H1 (cell line): ENCODE measurements around the gene GRAMD1B. TPM values are rescaled to one million over a fixed set of nuclear protein-coding genes. Genes with fewer than 3 reads are reported as not detected.

Experiments used
- CTCF ChIA-PET: fragments of 300-600 bp; sonication (Branson Sonifier 250); formaldehyde crosslinking; loops from one replicate; lab custom pipeline; 2021; ENCODE audit not compliant: partially characterized antibody; lab: Charles Lee
- POLR2A ChIA-PET: fragments of 300-600 bp; sonication (Branson Sonifier 250); formaldehyde crosslinking; loops from one replicate; lab custom pipeline; 2021; ENCODE audit warnings: inconsistent platforms; ENCODE audit not compliant: partially characterized antibody; lab: Charles Lee
- DNase-seq, 2 experiments: peaks; one replicate each; pipeline versions ENCODE4 v3.0.0 to v3.0.0-alpha.2; 2010 to 2022; ENCODE audit warnings: low spot score in 2 of 2, low read depth in 1 of 2, mixed read lengths in 1 of 2
- FAIRE-seq: peaks from 2 replicates; lab custom pipeline; 2011; peaks lifted over from hg19 to GRCh38; lab: Jason Lieb, UNC
- H2AFZ ChIP-seq: 2 replicates; pipeline ENCODE4 v1.8.1; 2012; ENCODE audit warnings: low read length, inconsistent platforms
- H2AK5ac ChIP-seq: 2 replicates; pipeline ENCODE4 v1.6.1; 2013; ENCODE audit warnings: low read depth, low read length
- H2BK120ac ChIP-seq: replicated peaks from 2 replicates; pipeline ENCODE3; 2013; ENCODE audit warnings: low read depth, low read length, inconsistent platforms
- H2BK12ac ChIP-seq: 2 replicates; pipeline ENCODE4 v1.6.1; 2013; ENCODE audit warnings: low read depth, low read length
- H2BK15ac ChIP-seq: 2 replicates; pipeline ENCODE4 v1.6.1; 2013; ENCODE audit warnings: low read length
- H2BK20ac ChIP-seq: 2 replicates; pipeline ENCODE4 v1.6.1; 2013; ENCODE audit warnings: low read length
- H2BK5ac ChIP-seq: 2 replicates; pipeline ENCODE4 v1.6.1; 2013; ENCODE audit warnings: low read depth, low read length
- H3K14ac ChIP-seq: 2 replicates; pipeline ENCODE4 v1.6.1; 2013; ENCODE audit warnings: inconsistent platforms; ENCODE audit not compliant: insufficient read length
- H3K18ac ChIP-seq: 2 replicates; pipeline ENCODE4 v1.6.1; 2013; ENCODE audit warnings: low read length; ENCODE audit errors: extremely low read depth
- H3K23ac ChIP-seq: 2 replicates; pipeline ENCODE4 v1.6.1; 2013; ENCODE audit warnings: inconsistent platforms; ENCODE audit not compliant: insufficient read length
- H3K23me2 ChIP-seq: 2 replicates; pipeline ENCODE4 v1.6.1; 2013; ENCODE audit warnings: low read depth, low read length
- H3K27ac ChIP-seq: 2 replicates; pipeline ENCODE4 v1.6.1; 2011; ENCODE audit warnings: low read depth, low read length, inconsistent platforms
- H3K27me3 ChIP-seq, 4 experiments: replicated peaks in 1 of 4; 1 replicate in 1 of 4; 2 replicates in 3 of 4; pipeline versions ENCODE4 v1.6.1 to v1.8.1; 2011 to 2013; ENCODE audit warnings: low read length in 3 of 4, mild to moderate bottlenecking in 3 of 4, inconsistent platforms in 2 of 4, mixed read lengths in 2 of 4, moderate library complexity in 1 of 4; ENCODE audit not compliant: control insufficient read depth in 3 of 4, insufficient read depth in 3 of 4; ENCODE audit errors: extremely low read depth in 1 of 4
- H3K36me3 ChIP-seq, 4 experiments: 2 replicates each; pipeline versions ENCODE4 v1.6.1 to v1.8.1; 2011 to 2013; ENCODE audit warnings: mild to moderate bottlenecking in 4 of 4, low read length in 3 of 4, moderate library complexity in 2 of 4, control low read depth in 1 of 4, inconsistent platforms in 1 of 4; ENCODE audit not compliant: insufficient read depth in 4 of 4, control insufficient read depth in 2 of 4
- H3K4ac ChIP-seq: replicated peaks from 2 replicates; pipeline ENCODE3; 2013; ENCODE audit warnings: low read length, low read depth, mixed read lengths, inconsistent platforms; ENCODE audit not compliant: insufficient read length
- H3K4me1 ChIP-seq, 4 experiments: replicated peaks in 1 of 4; 1 replicate in 1 of 4; 2 replicates in 3 of 4; pipeline versions ENCODE4 v1.6.1 to v1.8.1; 2011 to 2013; ENCODE audit warnings: low read length in 3 of 4, inconsistent platforms in 2 of 4, mixed read lengths in 1 of 4; ENCODE audit not compliant: insufficient read depth in 4 of 4, control insufficient read depth in 3 of 4
- H3K4me2 ChIP-seq, 2 experiments: 2 replicates each; pipeline versions ENCODE4 v1.6.1 to v1.8.1; 2011 to 2013; ENCODE audit warnings: low read depth in 2 of 2, low read length in 2 of 2, control low read depth in 1 of 2, inconsistent platforms in 1 of 2, mild to moderate bottlenecking in 1 of 2; ENCODE audit not compliant: insufficient read depth in 1 of 2
- H3K4me3 ChIP-seq, 4 experiments: fragments of 200-600, 300-600 bp in 1 of 4; sonication (generic), shearing (Covaris generic), sonication (Bioruptor Twin) in 1 of 4; 2 replicates each; pipeline versions ENCODE4 v1.5.1 to v1.8.1; 2011 to 2016; ENCODE audit warnings: low read length in 4 of 4, low read depth in 3 of 4, control low read depth in 2 of 4, inconsistent platforms in 2 of 4, mild to moderate bottlenecking in 2 of 4, mixed read lengths in 1 of 4, moderate library complexity in 1 of 4; ENCODE audit not compliant: insufficient read depth in 2 of 4; ENCODE audit errors: extremely low read depth in 1 of 4
- H3K56ac ChIP-seq: replicated peaks from 2 replicates; pipeline ENCODE3; 2013; ENCODE audit warnings: low read depth, mild to moderate bottlenecking, mixed read lengths, low read length, inconsistent platforms; ENCODE audit not compliant: insufficient read length
- H3K79me1 ChIP-seq: 2 replicates; pipeline ENCODE4 v1.6.1; 2013; ENCODE audit warnings: low read depth, low read length, control low read depth
- H3K79me2 ChIP-seq, 2 experiments: 2 replicates each; pipeline versions ENCODE4 v1.6.1 to v1.8.1; 2012 to 2013; ENCODE audit warnings: low read length in 2 of 2, mild to moderate bottlenecking in 2 of 2, inconsistent platforms in 1 of 2; ENCODE audit not compliant: insufficient read depth in 2 of 2, control insufficient read depth in 1 of 2
- H3K9ac ChIP-seq, 4 experiments: replicated peaks in 1 of 4; 1 replicate in 1 of 4; 2 replicates in 3 of 4; pipeline versions ENCODE4 v1.6.1 to v1.8.1; 2011 to 2013; ENCODE audit warnings: low read depth in 3 of 4, low read length in 3 of 4, control low read depth in 2 of 4, mild to moderate bottlenecking in 2 of 4, moderate library complexity in 2 of 4, inconsistent platforms in 1 of 4; ENCODE audit errors: extremely low read depth in 1 of 4
- H3K9me3 ChIP-seq, 2 experiments: 2 replicates each; pipeline versions ENCODE4 v1.6.1 to v1.8.1; 2012 to 2013; ENCODE audit warnings: mild to moderate bottlenecking in 2 of 2, moderate library complexity in 2 of 2, control low read depth in 1 of 2, inconsistent platforms in 1 of 2, low read depth in 1 of 2, low read length in 1 of 2, mixed read lengths in 1 of 2; ENCODE audit not compliant: insufficient read depth in 2 of 2
- H4K20me1 ChIP-seq, 2 experiments: replicated peaks in 1 of 2; 2 replicates each; pipeline versions ENCODE3 to v1.8.1; 2011 to 2013; ENCODE audit warnings: inconsistent platforms in 2 of 2, low read length in 2 of 2, mild to moderate bottlenecking in 1 of 2; ENCODE audit not compliant: insufficient read depth in 2 of 2, control insufficient read depth in 1 of 2
- H4K5ac ChIP-seq: 2 replicates; pipeline ENCODE4 v1.6.1; 2013; ENCODE audit warnings: low read length, low read depth, mixed read lengths, inconsistent platforms; ENCODE audit not compliant: insufficient read length
- H4K8ac ChIP-seq: 2 replicates; pipeline ENCODE4 v1.8.0; 2013; ENCODE audit warnings: mild to moderate bottlenecking, moderate library complexity, low read length, inconsistent platforms; ENCODE audit not compliant: insufficient read depth; ENCODE audit errors: extremely low read depth
- H4K91ac ChIP-seq: replicated peaks from 2 replicates; pipeline ENCODE3; 2013; ENCODE audit warnings: low read length, mixed read lengths, inconsistent platforms; ENCODE audit not compliant: insufficient read length
- ATF2 ChIP-seq: IDR thresholded peaks from 2 replicates; pipeline ENCODE4 v1.6.1; 2012; ENCODE audit warnings: low read length, inconsistent platforms
- CEBPB ChIP-seq: IDR thresholded peaks from 2 replicates; pipeline ENCODE4 v1.6.1; 2012; ENCODE audit warnings: low read depth, low read length
- CREB1 ChIP-seq: IDR thresholded peaks from 2 replicates; pipeline ENCODE4 v1.6.1; 2012; ENCODE audit warnings: inconsistent platforms
- EGR1 ChIP-seq: IDR thresholded peaks from 2 replicates; pipeline ENCODE4 v1.6.1; 2011; ENCODE audit warnings: low read depth, low read length, borderline replicate concordance
- EZH2 ChIP-seq: fragments of 200-600 bp; sonication (generic); IDR thresholded peaks from 2 replicates; pipeline ENCODE4 v1.7.1; 2012; ENCODE audit warnings: low read depth, mild to moderate bottlenecking, moderate library complexity, low read length, inconsistent platforms; ENCODE audit not compliant: severe bottlenecking
- HDAC6 ChIP-seq: IDR thresholded peaks from one replicate; pipeline ENCODE4 v1.7.1; 2012; ENCODE audit warnings: low read depth, mild to moderate bottlenecking, inconsistent platforms, low read length, moderate library complexity
- KDM4A ChIP-seq: IDR thresholded peaks from one replicate; pipeline ENCODE4 v1.7.1; 2012; ENCODE audit warnings: low read depth, mild to moderate bottlenecking, moderate library complexity, low read length, inconsistent platforms; ENCODE audit not compliant: severe bottlenecking
- MAFK ChIP-seq: IDR thresholded peaks from 2 replicates; pipeline ENCODE4 v1.6.1; 2012; ENCODE audit warnings: low read depth, mild to moderate bottlenecking, improper control_type of control experiment, low read length
- PHF8 ChIP-seq: fragments of 200-600 bp; sonication (generic); conservative IDR thresholded peaks from 2 replicates; pipeline ENCODE4 v1.7.1; 2012; ENCODE audit warnings: low read depth, mild to moderate bottlenecking, inconsistent platforms, low read length, moderate library complexity
- POLR2AphosphoS5 ChIP-seq: IDR thresholded peaks from 2 replicates; pipeline ENCODE4 v1.6.1; 2011; ENCODE audit warnings: low read depth, low read length
- RXRA ChIP-seq: IDR thresholded peaks from 2 replicates; pipeline ENCODE4 v1.6.1; 2011; ENCODE audit warnings: low read depth, mild to moderate bottlenecking, low read length, moderate library complexity; ENCODE audit not compliant: insufficient read depth
- SP2 ChIP-seq: IDR thresholded peaks from 2 replicates; pipeline ENCODE4 v1.6.1; 2012; ENCODE audit warnings: mild to moderate bottlenecking, low read length, inconsistent platforms
- SP4 ChIP-seq: IDR thresholded peaks from 2 replicates; pipeline ENCODE4 v1.6.1; 2012; ENCODE audit warnings: low read length, inconsistent platforms
- WGBS, 2 experiments: shearing (Covaris generic) in 1 of 2; methylation state at CpG; one replicate each; pipeline versions ENCODE4 v1.1.6 to v1.1.7; 2013 to 2015; ENCODE audit warnings: low lambda C conversion rate in 2 of 2, mixed read lengths in 2 of 2, inconsistent platforms in 1 of 2, low coverage in 1 of 2, missing lambda C conversion rate in 1 of 2; ENCODE audit not compliant: insufficient replicate concordance in 2 of 2, insufficient coverage in 1 of 2, insufficient read length in 1 of 2; ENCODE audit errors: extremely low coverage in 1 of 2, missing lambda C conversion rate in 1 of 2; 5-methylcytosine and 5-hydroxymethylcytosine counted together
- polyA plus RNA-seq, 7 experiments: library from polyadenylated mRNA; depleted of rRNA in 3 of 7; stranded (reverse) in 5 of 7; unstranded in 2 of 7; fragments of >200 nt in 5 of 7; fragments of 200-250 nt in 2 of 7; gene quantifications; 1 replicate in 5 of 7; 2 replicates in 1 of 7; 4 replicates in 1 of 7; pipeline versions ENCODE4 v1.2.1 to v1.2.3, GENCODE V29; 2011 to 2013; ENCODE audit warnings: missing spikeins in 2 of 7, mixed read lengths in 2 of 7
- total RNA-seq: library from RNA; stranded (reverse); fragmentation: NEBNext Ultra II Directional; extraction: Animal tissue kit (Norgen Biotek cat#: 25700); gene quantifications from 2 replicates; pipeline ENCODE4 v1.2.1, GENCODE V29; 2021

Gene GRAMD1B
- total and polyA plus RNA-seq, 2 of the 8 experiments (the other 6 are each of a cell fraction or from before 2014, with no cell fraction given) = 10.1 to 21.2 TPM

GRCh38 chr11:123525511-123525918, 95.4 kb downstream of the GRAMD1B start:
- Histone ChIP-seq H3K14ac (no peak overlapping the region), H3K23ac (no peak overlapping the region), H2BK15ac (0 out of 2 replicates have a peak overlapping the region, but pooled peaks have one; percentile 46), H3K4ac (no peak overlapping the region), H4K91ac (peak overlapping the region; percentile 16), H3K4me1 (peaks cover 9 to 21% (median 14%) of the 10 kb centered on the region in 4 experiments; a peak in 6 of 7 replicates), H3K9ac (no peak overlapping the region), H2BK120ac (no peak overlapping the region), H4K5ac (no peak overlapping the region), H3K23me2 (no peaks in the 10 kb centered on the region), H2AFZ (no peak overlapping the region), H3K36me3 (no peaks in the 10 kb centered on the region), H2BK20ac (no peak overlapping the region), H3K79me1 (no peaks in the 10 kb centered on the region; the same call in 1 of the 2 replicates), H3K9me3 (no peaks in the 10 kb centered on the region), H3K27ac (no peak overlapping the region), H3K4me2 (peak overlapping the region in 1 of 2 experiments; percentile 43; a peak in 2 of 4 replicates), H2BK12ac (peak overlapping the region; percentile 60; the same call in 1 of the 2 replicates), H3K56ac (no peak overlapping the region), H3K79me2 (0 out of 4 replicates have a peak, but pooled peaks cover 0 to 8% of the 10 kb centered on the region in 2 experiments), H2AK5ac (0 out of 2 replicates have a peak overlapping the region, but pooled peaks have one; percentile 71), H3K18ac (peak overlapping the region; percentile 68), H3K4me3 (no peak overlapping the region), H4K20me1 (no peaks in the 10 kb centered on the region), H2BK5ac (peak overlapping the region; percentile 73; the same call in 1 of the 2 replicates), H3K27me3 (no peaks in the 10 kb centered on the region), H4K8ac (no peak overlapping the region)
- CTCF ChIA-PET = interaction anchor here (0.6 to 11.3 kb wide), 21 partner anchors 8 to 462 kb away, joined by 3 to 67 read pairs (median 4); no protein-coding TSS in a partner anchor
- POLR2A ChIA-PET = interaction anchor here (0.6 to 1.3 kb wide), 4 partner anchors 10 to 152 kb away, joined by 3 to 4 read pairs (median 4); no protein-coding TSS in a partner anchor
- 76% methylated on average over 11 of the region's 11 CpGs; no CpG with 5 or more reads in 1 of the 2 experiments for WGBS, 2 experiments
- FAIRE-seq = no peak
- DNase-seq = no peak
- no peak for TF ChIP-seq PHF8
- no peak for TF ChIP-seq EZH2
- no peak for TF ChIP-seq SP2
- no peak for TF ChIP-seq KDM4A
- TF ChIP-seq EGR1 = no peak
- no peak for TF ChIP-seq SP4
- no peak for TF ChIP-seq CEBPB
- no peak for TF ChIP-seq HDAC6
- TF ChIP-seq MAFK = no peak
- TF ChIP-seq POLR2AphosphoS5 = no peak
- no peak for TF ChIP-seq CREB1
- no peak for TF ChIP-seq RXRA
- TF ChIP-seq ATF2 = no peak
